Measurements from ENCODE around the gene NKIRAS1.

The NKIRAS1 gene

GRCh38 chr3:23948761-23949160, 32.0 kb upstream of the NKIRAS1 start:
- no peak overlapping the region for H3K27ac ChIP-seq
- TF ChIP-seq ZFX (IDR thresholded peaks at IDR 0.05) (no peak), CTCF (conservative IDR thresholded peaks at IDR 0.05) (no peak)

DNA sequence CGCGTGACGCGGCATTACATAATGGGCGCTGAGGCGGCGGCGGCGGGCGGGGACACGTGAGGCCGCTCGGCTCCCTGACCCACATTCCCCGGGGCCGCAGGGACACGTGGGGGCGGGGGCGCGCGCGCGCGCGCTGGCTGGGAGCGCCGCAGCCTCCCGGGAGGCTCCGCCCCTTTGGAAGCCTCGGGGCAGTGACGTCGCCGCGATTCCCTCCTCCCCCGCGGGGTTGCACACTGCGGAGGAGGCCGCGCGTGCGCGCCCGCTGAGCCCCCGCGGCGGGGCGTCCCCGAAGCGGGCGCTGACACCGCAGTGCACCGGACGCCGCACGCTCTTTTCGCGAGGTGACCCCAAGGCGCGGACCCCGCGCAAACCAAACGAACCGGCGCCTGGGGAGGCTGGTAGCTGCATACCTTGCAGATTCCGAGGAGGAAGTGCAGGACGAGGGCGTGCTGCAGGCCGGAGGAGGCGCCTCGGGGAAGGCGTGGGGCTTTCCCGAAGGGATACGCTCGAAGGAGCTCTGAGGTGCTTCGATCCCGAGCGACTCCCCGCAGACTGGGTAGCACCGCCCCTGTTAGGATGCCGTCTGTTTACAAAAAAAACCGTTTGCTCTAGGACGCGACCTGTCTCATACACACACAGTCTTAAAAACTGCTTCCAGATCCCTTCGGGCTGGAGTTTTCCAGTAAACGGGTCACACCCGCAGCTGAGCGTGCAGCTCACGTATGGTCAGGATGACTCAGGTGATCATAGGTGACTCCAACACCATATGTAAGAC, 29.3 kb upstream of the NKIRAS1 start:
- TF ChIP-seq ZFX (IDR thresholded peaks at IDR 0.05) = 0 out of 2 replicates have a peak, but pooled peaks have one; percentile 21
- no peak for TF ChIP-seq CTCF (conservative IDR thresholded peaks at IDR 0.05)

GRCh38 chr3:23945663-23945912, 28.8 kb upstream of the NKIRAS1 start:
- H3K27ac ChIP-seq = peak overlapping the region; percentile 88
- TF ChIP-seq CTCF (conservative IDR thresholded peaks at IDR 0.05) = no peak
- TF ChIP-seq ZFX (IDR thresholded peaks at IDR 0.05) = no peak

More for the DNA sequence above, 29.3 kb upstream of the NKIRAS1 start:
- H3K27ac ChIP-seq = peak overlapping the region; percentile 88

DNA sequence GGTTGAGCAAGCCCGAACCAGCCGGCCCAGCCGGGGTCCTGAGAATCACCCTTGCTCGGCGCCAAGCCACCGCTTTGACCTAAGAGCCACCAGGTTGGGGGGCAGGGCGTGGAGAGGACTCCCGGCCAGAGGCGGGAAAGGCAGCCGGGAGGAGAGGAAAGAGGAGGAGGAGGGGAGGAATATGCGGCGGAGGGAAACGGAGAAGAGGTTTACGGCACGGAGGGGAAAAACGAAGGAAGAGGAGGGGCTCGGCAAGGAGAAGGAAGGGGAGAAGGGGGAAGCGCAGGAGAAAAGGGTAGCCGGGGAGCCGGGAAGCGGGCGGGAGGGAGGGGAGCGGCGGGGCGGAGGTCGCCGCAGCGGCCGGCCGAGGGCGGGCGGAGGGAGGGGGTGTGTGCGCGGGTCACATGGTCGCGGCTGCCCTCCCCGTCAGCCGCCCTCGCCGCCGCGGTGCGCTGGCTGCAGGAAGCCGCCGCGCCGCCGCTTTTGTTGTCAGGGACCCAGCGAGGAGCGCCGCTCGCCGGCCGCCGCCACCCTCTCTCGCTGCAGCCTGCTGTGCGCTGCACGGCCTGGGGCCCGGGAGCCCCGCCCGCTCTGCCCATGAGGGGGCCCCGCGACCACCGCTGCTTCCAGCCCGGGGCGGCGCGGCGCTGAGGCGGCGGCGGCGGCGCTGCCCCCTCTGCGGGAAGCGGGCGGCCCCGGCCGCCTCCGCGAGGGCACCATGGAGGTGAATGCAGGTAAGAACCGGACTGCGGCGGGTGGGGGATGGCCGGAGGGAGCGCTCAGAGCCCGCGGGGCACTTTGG, 28.3 kb upstream of the NKIRAS1 start, which contains the start of gene NR1D2:
Gene NR1D2 (plus strand): TSS at position 426 of the 802 bp plus-strand sequence. CDS start 293 bp downstream, at position 719.
- peak within 1 kb of the TSS; percentile 88 for H3K27ac ChIP-seq
- TF ChIP-seq CTCF (conservative IDR thresholded peaks at IDR 0.05) = no peak; the same call in none of the 2 replicates
- no peak for TF ChIP-seq ZFX (IDR thresholded peaks at IDR 0.05)

DNA sequence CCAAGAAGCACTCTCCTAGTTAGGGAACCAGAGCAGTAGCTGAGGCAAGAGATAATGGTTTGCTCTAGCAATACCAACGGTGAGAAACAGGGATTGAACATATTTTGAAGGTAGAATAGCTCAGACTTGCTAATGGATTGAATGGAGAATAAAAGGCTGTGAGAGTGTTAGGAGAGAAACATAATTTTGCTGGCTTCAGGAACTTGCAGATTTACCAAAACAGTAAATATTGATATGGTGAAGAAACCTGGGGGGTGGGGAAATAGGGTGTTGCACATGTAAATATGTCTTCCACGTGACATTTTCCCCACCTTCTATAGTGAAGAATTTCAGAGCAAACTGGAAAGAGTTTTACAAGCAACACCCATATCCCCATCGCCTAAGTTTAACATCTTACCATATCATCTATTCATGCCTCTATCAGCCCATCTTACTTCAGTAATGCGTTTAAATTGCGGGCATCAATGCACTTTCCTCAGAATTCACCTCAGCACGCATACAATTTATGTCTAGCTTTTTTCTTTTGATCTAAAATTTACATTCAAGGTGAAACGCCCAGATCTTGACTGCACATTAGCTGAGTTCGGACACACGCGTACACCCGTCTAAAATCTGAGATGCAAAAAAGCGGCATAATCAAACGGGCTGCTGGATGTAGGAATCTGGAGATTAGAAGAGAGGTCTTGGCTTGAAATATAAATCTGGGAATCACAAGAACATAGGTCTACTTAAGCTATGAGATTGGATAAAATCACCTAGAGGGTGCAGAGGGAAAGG, 27.4 kb upstream of the NKIRAS1 start:
- TF ChIP-seq CTCF (conservative IDR thresholded peaks at IDR 0.05) (no peak), ZFX (IDR thresholded peaks at IDR 0.05) (no peak)
- H3K27ac ChIP-seq = peak overlapping the region; percentile 88

GRCh38 chr3:23942546-23942945, 25.8 kb upstream of the NKIRAS1 start:
- TF ChIP-seq CTCF (conservative IDR thresholded peaks at IDR 0.05) = no peak

More at GRCh38 chr3:23942546-23942945, 25.8 kb upstream of the NKIRAS1 start:
- H3K27ac ChIP-seq = no peak overlapping the region

Measured in C4-2B (cell line).